Measurements from ENCODE around the gene PSMD12.
"Not testable (repeated sequence)": the region's sequence is repeated elsewhere in the genome, so short reads cannot be mapped to it uniquely, and the experiment has no call there.

Gene PSMD12

DNA sequence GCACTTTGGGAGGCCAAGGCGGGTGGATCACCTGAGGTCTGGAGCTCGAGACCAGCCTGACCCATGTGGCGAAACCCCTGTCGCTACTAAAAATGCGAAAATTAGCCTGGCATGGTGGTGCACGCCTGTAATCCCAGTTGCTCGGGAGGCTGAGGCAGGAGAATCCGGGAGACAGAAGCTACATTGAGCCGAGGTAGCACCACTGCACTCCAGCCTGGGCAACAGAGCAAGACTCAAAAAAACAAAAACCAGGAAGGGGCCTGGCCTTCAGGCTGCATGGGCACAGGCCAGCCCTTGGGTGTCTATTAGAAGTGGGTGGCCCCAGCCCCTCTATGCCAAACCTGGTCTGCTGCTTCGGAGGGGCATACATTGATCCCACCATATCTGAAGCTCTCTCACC lies 56.0 kb downstream of the PSMD12 start:
- no peak for DNase-seq (ENCODE audit: low read depth in 2 of 2)

DNA sequence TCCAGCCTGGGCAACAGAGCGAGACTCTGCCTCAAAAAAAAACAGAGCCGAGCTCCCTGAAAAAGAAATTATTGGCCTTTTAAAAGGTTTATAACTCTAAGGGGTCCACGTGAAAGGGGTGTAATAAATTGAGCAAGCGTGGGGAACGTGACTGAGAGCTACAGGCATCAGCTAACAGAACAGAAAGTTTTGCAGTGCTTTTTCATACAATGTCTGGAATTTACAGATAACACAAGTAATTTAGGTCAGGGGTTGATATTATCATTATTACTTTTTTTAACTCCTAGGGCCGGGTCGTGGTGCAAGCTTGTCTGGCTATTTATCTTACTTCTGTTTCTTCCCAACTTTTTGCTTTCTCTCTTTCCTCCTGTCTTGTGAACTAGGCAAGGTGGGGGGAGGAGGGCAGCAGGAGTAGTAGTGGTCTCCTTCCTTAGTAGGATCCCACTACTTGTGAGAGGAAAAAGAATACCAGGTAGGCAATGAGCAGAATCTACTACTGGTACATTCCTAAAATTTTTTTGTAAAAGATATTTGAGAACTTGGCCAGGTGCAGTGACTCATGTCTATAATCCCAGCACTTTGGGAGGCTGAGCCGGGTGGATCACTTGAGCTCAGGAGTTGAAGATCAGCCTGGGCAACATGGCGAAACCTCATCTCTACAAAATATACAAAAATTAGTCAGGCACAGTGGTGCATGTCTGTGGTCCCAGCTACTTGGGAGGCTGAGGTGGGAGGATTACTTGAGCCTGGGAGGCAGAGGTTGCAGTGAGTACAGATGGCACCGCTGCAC lies 60.7 kb downstream of the PSMD12 start:
- DNase-seq (ENCODE audit: low read depth in 2 of 2), result not testable (repeated sequence)

DNA sequence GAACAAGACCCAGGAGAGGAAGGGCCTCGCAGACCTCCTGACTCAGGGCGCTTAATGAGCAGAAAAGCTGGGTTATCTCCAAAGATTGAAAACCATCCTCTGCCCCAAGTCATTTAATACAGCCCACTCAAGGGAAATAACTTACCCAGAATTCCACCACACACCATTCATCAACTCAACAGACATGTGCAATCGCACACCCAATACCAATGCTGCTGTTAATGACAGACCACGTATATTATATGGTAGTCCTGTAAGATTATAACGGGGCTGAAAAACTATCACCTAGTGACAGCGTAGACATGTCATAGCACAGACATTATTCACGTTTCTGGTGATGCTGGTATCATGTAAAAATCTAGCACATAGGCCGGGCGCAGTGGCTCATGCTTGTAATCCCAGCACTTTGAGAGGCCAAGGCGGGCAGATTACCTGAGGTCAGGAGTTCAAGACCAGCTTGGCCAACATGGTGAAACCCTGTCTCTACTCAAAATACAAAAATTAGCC lies 68.9 kb downstream of the PSMD12 start:
- no peak for DNase-seq (ENCODE audit: low read depth in 2 of 2)

GRCh38 chr17:67294451-67295199 lies 71.8 kb downstream of the PSMD12 start:
- no peak for DNase-seq (ENCODE audit: low read depth in 2 of 2)

- peak in 1 of 2 experiments; percentile 11 for DNase-seq (ENCODE audit: low read depth in 2 of 2)
Measured at GRCh38 chr17:67293251-67294203, 72.8 kb downstream of the PSMD12 start.

- no peak for DNase-seq (ENCODE audit: low read depth in 2 of 2)
Measured at GRCh38 chr17:67290711-67291291, 75.6 kb downstream of the PSMD12 start.

DNA sequence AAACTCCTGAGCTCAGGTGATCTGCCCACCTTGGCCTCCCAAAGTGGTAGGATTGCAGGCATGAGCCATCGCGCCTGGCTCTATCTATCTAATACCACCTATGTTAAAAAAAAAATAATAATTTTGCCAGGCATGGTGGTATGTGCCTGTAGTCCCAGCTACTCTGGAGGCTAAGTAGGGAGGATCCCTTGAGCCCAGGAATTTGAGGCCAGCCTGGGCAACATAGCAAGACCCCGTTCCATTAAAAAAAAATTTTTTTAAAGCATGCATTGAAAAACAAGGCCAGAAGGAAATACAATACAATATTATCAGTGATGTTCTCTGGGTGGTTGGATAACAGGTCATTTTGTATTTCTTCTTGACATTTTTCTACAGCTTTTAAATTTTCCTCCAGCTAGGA lies 76.1 kb downstream of the PSMD12 start:
- no peak for DNase-seq (ENCODE audit: low read depth in 2 of 2)

DNA sequence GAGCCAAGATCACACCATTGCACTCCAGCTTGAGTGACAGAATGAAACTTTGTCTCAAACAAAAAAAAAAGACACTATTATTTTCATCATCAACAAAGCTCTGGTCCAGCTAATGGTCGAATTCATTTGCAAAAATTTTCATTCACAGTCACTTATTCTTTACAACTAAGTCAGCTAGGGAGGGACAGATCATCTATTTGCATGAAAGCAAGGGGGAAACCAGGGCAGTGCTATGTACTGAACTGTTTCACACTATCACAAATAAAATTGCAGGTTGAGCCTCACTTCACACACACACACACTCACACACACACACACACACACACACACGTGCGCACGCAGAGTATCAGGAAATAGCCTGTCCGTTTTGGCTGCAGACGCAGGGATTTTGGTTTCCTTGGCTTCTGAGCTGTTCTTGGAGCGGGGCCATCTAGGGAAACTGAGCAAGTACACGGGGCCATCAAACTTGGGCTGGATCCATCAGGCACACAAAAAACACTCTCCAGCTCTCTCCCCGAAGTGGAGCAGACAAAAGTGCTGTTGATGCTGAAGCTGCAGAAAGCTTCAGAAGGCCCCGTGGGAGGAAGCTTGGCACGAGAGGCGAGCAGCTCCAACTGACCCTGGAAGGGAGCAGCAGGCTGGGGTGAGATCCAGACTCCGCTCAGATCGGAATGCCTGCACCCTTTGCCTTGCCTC lies 77.0 kb downstream of the PSMD12 start:
- peak; percentile 34 for DNase-seq (ENCODE audit: low read depth in 2 of 2)
